Left lobe of liver (tissue), 2 donors: ENCODE data around the gene KRTAP10-2. TPM values are rescaled to one million over a fixed set of nuclear protein-coding genes. Genes with fewer than 3 reads are reported as not detected.
"Not testable (repeated sequence)": the region's sequence is repeated elsewhere in the genome, so short reads cannot be mapped to it uniquely, and the experiment has no call there.

Experiments
- ATAC-seq: fragments of 200-7000 bp; cut with Tn5 transposase; one replicate; pipeline ENCODE4 v1.9.1; 2020; ENCODE audit warnings: mild to moderate bottlenecking, moderate library complexity
- DNase-seq: peaks from one replicate; pipeline ENCODE4 v3.0.0-alpha.2; 2020; ENCODE audit warnings: low spot score
- total RNA-seq: library from RNA; stranded (reverse); gene quantifications from one replicate; pipeline ENCODE4 v1.2.1, GENCODE V29; 2021
- donor health status: DM: no; HTN: no; CAD: no; lungs with moderate emphysema.
- donor health status: DM: no; HTN: yes; CAD: no.

KRTAP10-2 gene, protein sequence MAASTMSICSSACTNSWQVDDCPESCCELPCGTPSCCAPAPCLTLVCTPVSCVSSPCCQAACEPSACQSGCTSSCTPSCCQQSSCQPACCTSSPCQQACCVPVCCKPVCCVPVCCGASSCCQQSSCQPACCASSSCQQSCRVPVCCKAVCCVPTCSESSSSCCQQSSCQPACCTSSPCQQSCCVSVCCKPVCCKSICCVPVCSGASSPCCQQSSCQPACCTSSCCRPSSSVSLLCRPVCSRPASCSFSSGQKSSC
- not detected for total RNA-seq

DNA sequence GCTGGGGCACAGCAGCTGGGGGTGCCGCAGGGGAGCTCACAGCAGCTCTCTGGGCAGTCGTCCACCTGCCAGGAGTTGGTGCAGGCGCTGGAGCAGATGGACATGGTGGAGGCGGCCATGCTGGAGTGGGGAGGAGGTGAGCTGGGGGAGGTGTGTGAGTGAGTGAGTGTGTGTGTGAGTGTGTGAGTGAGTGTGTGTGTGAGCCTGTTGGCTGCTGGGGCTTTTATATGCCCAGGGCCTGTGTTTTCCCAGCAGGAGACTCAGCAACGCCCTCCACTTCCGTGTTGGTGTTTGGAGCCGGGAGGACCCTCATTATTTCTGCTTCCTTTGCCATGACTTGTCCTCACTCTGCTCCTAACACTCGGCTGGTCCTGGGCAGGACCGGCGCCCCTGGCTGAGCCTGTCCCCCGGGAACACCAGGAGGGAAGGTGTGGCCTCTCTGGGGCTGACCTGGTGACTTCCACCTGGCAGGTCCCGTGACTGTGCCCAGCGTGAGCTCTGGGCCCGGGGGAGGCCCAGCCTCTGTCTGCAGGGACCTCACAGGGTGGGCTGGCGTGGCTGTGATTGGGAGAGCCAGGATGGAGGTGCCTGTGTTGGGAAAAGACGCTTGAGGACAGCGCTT lies at the start of gene KRTAP10-2:
KRTAP10-2 (minus strand) TSS at position 166 of the 622 bp plus-strand sequence; CDS start at position 119, 47 bp downstream.
- DNase-seq: peak; percentile 33
- ATAC-seq: no peak

DNA sequence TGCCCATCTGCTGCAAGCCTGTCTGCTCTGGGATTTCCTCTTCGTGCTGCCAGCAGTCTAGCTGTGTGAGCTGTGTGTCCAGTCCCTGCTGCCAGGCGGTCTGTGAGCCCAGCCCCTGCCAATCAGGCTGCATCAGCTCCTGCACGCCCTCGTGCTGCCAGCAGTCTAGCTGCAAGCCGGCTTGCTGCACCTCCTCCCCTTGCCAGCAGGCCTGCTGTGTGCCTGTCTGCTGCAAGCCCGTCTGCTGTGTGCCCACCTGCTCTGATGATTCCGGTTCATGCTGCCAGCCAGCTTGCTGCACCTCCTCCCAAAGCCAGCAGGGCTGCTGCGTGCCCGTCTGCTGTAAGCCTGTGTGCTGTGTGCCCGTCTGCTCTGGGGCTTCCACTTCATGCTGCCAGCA lies 49.8 kb upstream of the KRTAP10-2 start:
- DNase-seq: not testable (repeated sequence)
- ATAC-seq: peak; percentile 35

DNA sequence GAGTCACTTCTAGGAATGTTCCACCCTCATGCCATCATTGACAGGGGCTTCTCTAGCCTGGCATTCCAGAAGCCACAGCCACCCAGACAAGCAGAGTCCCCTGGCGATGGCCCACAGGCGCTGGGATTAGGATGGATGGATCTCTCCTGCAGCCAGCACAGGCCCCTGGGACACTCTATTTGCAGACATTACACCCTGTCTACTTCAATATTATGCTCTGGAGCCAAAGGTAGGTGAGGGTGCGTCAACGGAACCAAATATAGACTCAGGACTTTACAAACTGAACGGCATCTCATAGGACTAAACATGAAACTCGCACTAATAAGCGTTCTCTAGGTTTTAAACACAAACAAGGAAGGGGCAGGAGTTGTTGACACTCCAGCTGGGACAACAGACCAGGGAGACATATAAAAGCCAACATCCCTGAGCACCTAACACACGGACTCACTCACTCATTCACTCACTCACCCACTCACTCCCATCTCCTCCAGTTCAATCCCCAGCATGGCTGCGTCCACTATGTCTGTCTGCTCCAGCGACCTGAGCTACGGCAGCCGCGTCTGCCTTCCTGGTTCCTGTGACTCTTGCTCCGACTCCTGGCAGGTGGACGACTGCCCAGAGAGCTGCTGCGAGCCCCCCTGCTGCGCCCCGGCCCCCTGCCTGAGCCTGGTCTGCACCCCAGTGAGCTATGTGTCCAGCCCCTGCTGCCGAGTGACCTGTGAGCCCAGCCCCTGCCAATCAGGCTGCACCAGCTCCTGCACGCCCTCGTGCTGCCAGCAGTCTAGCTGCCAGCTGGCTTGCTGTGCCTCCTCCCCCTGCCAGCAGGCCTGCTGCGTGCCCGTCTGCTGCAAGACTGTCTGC lies 49.0 kb upstream of the KRTAP10-2 start, which contains the start of gene KRTAP10-7:
KRTAP10-7 (plus strand) TSS at position 480 of the 861 bp plus-strand sequence; CDS start at position 505, 25 bp downstream.
- ATAC-seq: peak; percentile 66
- not testable (repeated sequence) for DNase-seq

DNA sequence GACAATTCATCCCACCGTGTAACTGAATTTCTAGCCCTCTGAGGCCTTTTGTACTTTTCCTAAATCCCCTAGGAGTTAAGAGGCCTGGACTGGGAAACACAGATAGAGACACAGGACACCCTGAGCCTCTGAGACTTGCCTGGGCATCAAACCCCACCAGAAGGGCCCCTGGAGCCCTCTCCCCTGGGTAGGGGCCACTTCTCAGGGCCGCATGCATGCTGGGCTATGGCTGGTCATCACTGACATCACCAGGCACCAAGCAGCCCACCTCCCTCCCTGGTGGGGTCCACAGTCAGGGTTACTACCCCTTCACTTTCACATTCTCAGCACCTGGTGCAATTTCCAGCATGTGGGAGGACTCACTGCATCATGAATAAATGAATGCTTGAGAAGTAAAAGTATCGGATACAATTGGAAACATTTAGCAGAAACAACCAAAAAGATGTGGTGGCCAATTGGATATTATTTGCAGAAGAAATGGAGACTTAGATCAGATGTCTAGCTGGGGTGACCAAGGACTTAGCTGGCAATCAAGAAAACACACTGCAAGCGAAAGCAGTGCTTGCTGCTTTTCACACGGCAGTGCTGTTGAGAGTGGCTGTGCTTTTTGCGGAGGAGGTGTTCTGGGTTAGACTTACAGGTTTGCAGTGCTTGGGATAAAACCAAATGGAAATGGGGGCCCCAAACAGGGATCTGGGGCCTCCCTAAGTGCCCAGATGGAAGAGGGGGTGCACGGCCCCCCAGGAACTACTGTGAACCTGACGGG lies 48.1 kb upstream of the KRTAP10-2 start:
- ATAC-seq: no peak
- DNase-seq: no peak

DNA sequence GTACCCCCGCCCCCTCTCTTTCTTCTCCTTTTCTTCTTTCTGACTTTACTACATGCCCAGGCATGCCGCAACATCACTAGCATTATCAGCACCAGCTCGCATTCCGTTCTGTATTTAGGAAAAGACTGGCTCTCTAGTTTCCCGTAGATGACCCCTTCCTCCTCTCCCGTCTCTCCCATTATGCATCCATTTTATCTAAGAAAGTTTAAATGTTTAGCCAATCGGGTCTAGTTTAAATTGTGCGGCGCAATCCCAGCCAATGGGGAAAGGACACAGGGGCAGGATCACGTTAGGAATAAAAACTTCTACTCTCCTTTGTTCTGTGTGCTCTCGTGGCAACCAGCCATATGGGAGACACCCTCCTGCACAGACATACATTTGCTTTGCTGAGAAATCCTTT lies 46.8 kb upstream of the KRTAP10-2 start:
- ATAC-seq: no peak

DNA sequence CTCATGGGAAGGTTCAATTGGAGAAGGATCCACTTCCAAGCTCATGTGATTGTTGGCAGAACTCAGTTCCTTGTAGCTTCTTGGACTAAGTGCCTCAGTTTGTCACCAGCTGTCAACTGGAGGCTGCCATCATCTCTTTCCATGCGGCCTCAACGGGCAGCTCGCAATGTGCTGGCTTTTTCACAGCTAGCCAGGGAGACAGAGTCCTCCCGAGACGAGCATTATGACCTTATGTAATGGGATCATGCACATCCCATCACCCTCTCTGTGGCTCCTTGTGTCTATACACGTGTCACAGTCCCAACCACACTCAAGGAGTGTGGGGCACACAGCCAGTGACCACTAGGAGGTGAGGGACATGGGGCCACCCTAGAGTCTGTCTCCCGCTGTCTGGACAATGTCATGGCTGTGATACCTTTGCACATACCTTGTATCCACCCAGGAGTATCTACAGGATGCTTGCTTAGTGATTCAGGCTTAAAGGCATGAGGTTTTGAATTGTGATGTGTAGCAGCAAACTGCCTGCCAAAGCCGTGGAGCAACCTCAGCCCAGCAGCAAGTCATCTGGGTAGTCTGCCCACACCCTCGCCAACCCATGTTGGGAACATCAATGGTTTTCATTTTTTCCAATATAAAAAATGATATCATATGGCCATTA lies 44.9 kb upstream of the KRTAP10-2 start:
- DNase-seq (no peak), ATAC-seq (no peak)

More for the DNA sequence above, 46.8 kb upstream of the KRTAP10-2 start:
- no peak for DNase-seq

DNA sequence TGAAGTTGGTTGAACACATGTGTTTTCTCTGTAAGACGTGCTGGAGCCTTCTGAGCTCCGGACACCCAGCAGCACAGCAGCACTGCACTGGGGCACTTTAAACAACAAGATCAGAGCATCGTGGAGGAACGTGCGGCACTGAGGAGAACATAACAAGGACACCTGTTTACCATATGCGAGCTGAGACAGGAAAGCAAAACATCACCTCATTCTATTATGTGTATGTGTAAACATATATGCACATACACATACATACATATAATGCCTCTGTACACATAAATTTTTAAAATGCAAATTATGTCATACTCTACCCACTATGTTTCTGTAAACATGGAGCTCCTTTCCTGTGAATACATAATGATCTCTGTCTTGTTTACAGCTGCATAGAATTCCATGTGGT lies 44.2 kb upstream of the KRTAP10-2 start:
- ATAC-seq (no peak), DNase-seq (no peak)

DNA sequence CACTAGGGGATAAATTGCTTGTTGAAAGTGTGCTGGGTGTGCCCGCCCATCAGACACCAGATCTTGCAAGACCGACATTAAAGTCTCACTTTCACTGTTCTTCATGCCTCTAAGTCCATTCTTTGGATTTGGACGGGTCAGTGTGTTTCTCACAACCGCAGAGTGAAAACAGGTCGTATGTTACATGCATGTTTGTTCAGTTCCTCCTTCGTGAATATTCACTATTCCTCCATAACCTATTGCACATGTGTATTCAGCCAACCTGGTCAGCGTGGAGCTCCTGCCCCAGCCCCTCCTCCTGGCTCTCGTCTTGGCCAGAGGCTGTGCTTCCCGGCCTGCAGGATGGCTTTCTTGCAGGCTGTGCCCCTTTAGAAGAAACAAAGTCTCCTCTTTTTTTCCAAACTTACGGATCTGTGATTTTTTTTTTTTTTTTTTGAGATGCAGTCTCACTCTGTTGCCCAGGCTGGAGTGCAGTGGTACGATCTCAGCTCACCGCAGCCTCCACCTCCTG lies 43.2 kb upstream of the KRTAP10-2 start:
- no peak for DNase-seq
- ATAC-seq: no peak

DNA sequence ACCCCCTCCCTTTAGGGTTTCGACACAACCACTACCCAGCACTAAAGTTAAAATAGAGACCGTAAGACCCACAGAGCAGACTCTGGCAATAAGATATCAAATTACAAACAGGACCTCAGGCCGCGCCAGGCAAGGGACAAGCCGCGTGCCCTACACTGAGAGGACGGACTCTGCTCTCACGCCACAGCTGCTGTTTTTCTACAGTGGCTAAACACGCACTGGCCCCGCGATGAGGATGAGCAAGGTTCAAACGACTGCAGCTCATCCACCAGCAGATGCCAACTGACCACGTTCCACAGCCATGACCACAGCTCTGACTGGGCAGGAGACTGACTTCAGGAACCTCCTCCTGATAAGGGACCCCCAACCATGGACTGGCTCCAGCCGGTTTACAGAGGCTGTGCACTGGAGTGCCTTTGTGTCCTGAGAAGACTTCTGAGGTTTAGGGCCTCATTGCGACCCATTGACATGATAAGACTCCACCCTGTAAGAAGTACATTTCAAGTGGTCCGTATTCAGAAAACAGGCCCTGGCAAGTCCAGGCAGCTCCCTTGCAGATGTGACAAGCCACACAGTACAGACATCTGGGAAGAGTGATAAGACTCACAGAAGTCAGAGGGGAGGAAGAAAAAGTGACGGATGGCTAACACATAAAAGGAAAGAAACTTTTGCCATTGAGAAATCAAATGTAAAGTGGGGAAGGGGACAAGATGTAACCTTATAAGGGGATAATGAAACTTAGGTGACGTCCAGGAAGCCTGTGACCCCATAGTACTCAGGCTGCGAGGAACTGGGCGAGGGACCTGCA lies 42.5 kb upstream of the KRTAP10-2 start:
- DNase-seq (peak; percentile 96), ATAC-seq (peak; percentile 76)

DNA sequence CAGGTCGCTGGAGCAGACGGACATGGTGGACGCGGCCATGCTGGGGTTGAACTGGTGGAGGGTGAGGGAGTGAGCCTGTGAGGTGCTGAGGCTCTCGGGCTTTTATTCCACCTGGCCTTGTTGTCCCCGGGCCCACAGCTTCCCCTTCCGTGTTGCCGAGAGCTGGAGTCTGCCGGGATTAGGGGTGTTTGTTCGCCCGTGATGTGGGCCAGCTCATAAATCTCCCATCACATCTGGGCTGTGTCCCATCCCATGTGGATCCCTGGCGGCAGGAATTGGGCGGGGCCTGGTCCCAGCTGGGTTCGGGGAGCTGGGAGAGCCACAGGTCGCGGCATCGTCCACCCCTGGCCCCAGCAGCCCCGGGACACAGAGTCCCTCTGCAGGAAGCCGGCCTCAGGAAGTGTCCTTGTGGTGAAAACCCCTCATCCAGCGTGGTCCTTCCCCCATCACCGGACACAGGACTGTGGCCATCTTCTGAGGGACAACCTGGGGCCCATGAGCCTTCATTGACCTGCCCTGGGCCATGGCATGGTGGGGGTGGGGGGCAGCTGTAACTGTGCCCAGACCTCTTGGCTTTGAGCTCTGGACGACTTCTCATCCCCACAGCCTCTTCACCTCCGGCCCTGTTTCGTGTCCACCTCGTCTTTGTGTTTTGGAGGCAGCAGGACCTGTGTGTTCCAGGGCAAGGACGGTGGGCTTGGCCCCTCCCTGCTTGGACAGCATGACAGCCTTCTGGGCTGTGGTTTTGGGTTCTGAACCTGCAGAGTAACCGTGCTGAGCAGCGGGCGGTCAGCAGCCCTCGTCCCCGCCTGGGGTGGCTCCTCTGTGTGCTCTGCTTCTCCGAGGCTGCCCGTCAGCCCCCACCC lies 41.4 kb upstream of the KRTAP10-2 start, which contains the start of gene KRTAP10-6:
KRTAP10-6 (minus strand) TSS at position 60 of the 866 bp plus-strand sequence; CDS start at position 39, 21 bp downstream.
- ATAC-seq (peak; percentile 56), DNase-seq (peak; percentile 60)

DNA sequence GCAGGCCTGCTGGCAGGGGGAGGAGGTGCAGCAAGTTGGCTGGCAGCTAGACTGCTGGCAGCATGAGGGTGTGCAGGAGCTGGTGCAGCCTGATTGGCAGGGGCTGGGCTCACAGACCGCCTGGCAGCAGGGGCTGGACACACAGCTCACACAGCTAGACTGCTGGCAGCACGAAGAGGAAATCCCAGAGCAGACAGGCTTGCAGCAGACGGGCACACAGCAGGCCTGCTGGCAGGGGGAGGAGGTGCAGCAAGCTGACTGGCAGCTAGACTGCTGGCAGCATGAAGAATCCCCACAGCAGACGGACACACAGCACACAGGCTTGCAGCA lies 40.5 kb upstream of the KRTAP10-2 start:
- not testable (repeated sequence) for DNase-seq

DNA sequence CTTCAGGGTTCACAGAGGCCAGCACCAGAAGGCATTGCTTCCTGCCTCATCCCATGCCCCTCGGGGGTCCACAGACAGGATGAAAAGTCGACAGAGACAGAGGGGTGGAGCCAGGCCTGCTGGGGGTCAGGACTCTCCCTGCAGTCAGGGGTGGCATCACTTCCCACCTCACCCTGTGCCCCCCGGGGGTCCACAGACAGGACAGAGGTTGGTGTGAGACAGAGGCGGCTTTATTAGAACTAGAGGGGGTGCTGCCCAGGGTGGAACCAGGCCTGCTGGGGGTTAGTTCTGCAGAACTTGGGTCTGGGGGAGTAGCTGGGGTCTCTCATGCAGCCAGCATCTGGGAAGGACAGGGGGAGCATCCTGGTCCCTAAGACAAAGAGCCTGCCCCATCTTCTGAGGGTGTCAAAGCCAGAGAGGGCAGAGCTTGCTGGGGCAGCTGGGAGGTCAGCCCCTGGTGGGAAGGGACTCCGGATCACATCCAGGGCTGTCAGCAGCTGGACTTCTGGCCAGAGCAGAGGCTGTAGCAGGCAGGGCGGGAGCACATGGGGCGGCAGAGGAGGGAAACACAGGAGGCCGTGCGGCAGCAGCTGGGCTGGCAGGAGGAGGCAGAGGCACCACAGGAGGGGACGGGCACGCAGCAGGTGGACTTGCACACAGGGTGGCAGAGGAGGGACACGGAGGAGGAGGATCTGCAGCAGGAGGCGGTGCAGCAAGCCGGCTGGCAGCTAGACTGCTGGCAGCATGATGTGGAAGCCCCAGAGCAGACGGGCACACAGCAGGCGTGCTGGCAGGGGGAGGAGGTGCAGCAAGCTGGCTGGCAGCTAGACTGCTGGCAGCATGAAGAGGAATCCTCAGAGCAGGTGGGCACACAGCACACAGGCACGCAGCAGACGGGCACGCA lies 39.8 kb upstream of the KRTAP10-2 start:
- ATAC-seq: peak; percentile 36
- peak; percentile 51 for DNase-seq

More for the DNA sequence above, 40.5 kb upstream of the KRTAP10-2 start:
- ATAC-seq: peak; percentile 4

DNA sequence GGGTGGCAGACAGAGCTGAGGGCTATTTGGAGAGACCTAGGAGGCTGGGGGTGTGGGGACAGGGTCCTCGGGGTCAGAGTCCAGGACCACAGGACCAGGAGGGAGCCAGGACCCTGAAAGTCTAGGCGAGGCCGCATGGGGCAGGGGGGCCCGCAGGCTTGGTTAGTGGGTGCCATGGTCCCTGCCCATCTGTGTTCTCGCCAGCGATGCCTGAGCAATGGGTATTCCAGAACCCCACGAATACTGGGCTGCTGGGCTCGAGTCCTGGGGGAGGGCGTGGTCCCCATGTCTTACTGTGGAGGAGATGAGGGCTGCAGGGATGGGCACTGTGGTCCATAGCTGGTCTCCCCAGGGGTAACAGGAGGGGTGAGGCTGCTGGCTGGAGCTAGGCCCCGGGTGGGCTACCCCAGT lies 39.0 kb upstream of the KRTAP10-2 start:
- ATAC-seq (no peak), DNase-seq (peak; percentile 39)

DNA sequence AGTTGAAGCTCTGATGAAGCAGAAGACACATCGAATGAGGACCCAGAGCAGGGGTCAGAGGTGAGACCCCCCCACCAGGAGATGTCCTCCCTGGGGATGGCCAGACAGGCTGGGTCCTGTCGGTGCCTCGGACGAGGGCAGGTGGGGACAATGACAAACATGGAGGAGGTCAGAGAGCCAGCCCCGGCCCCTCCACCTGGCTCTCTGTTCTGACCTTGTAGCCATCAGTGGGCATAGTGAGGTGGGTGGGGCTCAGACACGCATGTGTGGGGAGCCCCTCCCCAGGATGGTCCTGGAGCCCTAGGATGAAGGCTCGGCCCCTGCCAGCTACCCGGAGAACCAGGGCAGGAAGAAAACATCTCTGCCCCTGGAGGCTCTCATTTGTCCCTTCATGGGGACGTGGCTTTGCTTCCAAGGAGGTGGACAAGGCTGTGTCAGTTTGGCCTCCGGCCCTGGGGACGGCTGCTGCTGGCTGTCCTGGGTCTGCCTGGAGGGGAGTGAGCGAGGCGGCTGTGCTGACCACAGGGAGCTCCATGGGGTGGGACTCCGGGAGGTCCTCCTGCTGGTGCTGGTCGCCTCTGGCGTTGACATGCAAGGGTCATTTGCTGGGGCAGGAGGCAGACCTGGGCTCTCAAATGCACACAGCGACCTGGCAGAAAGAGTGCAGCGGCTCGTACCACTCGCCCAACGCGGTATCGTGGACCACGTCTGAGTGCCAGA lies 38.4 kb upstream of the KRTAP10-2 start:
- ATAC-seq: no peak
- peak; percentile 41 for DNase-seq

DNA sequence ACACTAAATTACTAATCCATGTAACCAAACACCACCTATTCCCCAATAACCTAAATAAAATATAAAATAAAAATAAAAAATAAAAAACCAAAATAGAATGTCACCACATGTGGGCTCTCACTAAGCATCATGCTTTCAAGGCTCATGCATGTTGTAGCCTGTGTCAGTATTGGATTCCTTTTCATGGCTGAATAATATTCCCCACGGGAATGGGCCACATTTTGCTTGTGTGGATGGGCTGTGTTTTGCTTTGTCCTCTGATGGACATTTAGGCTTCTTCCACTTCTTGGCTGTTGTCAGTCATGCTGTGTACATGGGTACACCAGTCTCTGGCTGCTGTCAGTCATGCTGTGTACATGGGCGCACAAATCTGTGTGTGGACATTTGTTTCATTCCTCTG lies 37.8 kb upstream of the KRTAP10-2 start:
- ATAC-seq (no peak), DNase-seq (no peak)

DNA sequence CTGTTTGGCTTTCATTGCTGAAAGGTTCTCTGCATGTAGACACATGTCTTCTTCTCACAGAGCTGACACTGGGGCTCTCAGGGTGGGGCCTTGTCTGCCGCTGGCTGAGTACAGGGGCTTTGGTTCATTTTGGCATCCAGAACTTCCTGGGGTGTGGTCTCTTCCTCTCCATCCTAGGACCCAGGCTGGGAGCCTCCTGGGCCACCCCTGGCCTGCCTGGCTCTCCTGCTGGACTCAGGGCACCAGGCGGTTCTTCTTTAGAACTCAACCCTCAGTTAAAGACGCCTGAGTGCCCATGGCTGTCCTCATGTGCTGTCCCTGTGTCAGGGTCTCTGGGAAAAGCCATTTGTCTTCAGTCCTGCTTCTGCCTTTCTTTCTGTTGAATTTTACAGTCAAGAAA lies 34.6 kb upstream of the KRTAP10-2 start:
- no peak for ATAC-seq
- no peak for DNase-seq
